A673 (cell line): ENCODE data around the gene UQCRHL. TPM values are rescaled to one million over a fixed set of nuclear protein-coding genes. Genes with fewer than 3 reads are reported as not detected.

Experiments used
- BruUV-seq: library from RNA; stranded (reverse); fragments of 400-500 nt; replicated peaks from 2 replicates; lab custom pipeline; 2021; lab: Mats Ljungman, UMichigan
- CTCF ChIA-PET: fragments of 300-600 bp; sonication (Branson Sonifier 250); formaldehyde crosslinking; loops from one replicate; lab custom pipeline; 2022; ENCODE audit warnings: antibody characterized with exemption; lab: Charles Lee
- POLR2A ChIA-PET: fragments of 300-600 bp; sonication (Branson Sonifier 250); formaldehyde crosslinking; loops from one replicate; lab custom pipeline; 2022; ENCODE audit warnings: antibody characterized with exemption; ENCODE audit not compliant: low non-redundant PET; lab: Charles Lee
- DNase-seq: peaks from one replicate; pipeline ENCODE4 v3.0.0-alpha.2; 2015; ENCODE audit warnings: low spot score
- H3K27ac ChIP-seq: fragments of 200-600 bp; sonication (generic); 2 replicates; pipeline ENCODE4 v1.5.1; 2016; ENCODE audit warnings: mixed run types, low read depth, mild to moderate bottlenecking, mixed read lengths, antibody characterized with exemption, low read length; ENCODE audit not compliant: poor library complexity, severe bottlenecking
- H3K27me3 ChIP-seq: fragments of 200-600 bp; sonication (generic); replicated peaks from 2 replicates; pipeline ENCODE4 v1.6.1; 2017; ENCODE audit warnings: mixed run types, low read depth, mild to moderate bottlenecking, mixed read lengths, antibody characterized with exemption, low read length; ENCODE audit not compliant: insufficient read depth, poor library complexity
- H3K36me3 ChIP-seq: fragments of 200-600 bp; sonication (generic); 2 replicates; pipeline ENCODE4 v1.6.1; 2016; ENCODE audit warnings: mixed run types, mild to moderate bottlenecking, mixed read lengths, antibody characterized with exemption, low read length; ENCODE audit not compliant: insufficient read depth, poor library complexity, severe bottlenecking
- H3K4me1 ChIP-seq: fragments of 200-600 bp; sonication (generic); 2 replicates; pipeline ENCODE4 v1.6.1; 2017; ENCODE audit warnings: mixed run types, mild to moderate bottlenecking, mixed read lengths, antibody characterized with exemption, low read length; ENCODE audit not compliant: insufficient read depth, poor library complexity, severe bottlenecking
- H3K4me3 ChIP-seq: fragments of 200-600 bp; sonication (generic); 2 replicates; pipeline ENCODE4 v1.5.1; 2016; ENCODE audit warnings: low read depth, mixed run types, mild to moderate bottlenecking, mixed read lengths, low read length; ENCODE audit not compliant: poor library complexity, severe bottlenecking
- H3K9me3 ChIP-seq: fragments of 200-600 bp; sonication (generic); 2 replicates; pipeline ENCODE4 v1.6.1; 2016; ENCODE audit warnings: mixed run types, low read depth, mild to moderate bottlenecking, mixed read lengths, antibody characterized with exemption, low read length; ENCODE audit not compliant: poor library complexity, severe bottlenecking
- EZH2 ChIP-seq: fragments of 200-600 bp; sonication (generic); IDR thresholded peaks from 2 replicates; pipeline ENCODE4 v1.6.1; 2017; ENCODE audit warnings: borderline replicate concordance, low read depth, mild to moderate bottlenecking, mixed read lengths, antibody characterized with exemption, low read length; ENCODE audit not compliant: poor library complexity, severe bottlenecking
- intact Hi-C: fragments of 100-400 bp; cut with micrococcal nuclease; formaldehyde crosslinking; loops from one replicate; pipeline ENCODE4 v1.10.0; 2022; ENCODE audit not compliant: unreplicated experiment
- total RNA-seq: library from RNA; stranded (reverse); gene quantifications from 2 replicates; pipeline ENCODE4 v1.2.3, GENCODE V29; 2021
- TF ChIP-seq, protein P1 (sequence below): fragments of 300-800, 200-600 bp; sonication (generic); conservative IDR thresholded peaks from 2 replicates; pipeline ENCODE4 v1.5.1; 2017; ENCODE audit warnings: low read depth, mild to moderate bottlenecking, antibody characterized with exemption, low read length, moderate library complexity, mixed read lengths

Gene UQCRHL
- total RNA-seq, 1 experiment from 2014 or later = 4.1 TPM

DNA sequence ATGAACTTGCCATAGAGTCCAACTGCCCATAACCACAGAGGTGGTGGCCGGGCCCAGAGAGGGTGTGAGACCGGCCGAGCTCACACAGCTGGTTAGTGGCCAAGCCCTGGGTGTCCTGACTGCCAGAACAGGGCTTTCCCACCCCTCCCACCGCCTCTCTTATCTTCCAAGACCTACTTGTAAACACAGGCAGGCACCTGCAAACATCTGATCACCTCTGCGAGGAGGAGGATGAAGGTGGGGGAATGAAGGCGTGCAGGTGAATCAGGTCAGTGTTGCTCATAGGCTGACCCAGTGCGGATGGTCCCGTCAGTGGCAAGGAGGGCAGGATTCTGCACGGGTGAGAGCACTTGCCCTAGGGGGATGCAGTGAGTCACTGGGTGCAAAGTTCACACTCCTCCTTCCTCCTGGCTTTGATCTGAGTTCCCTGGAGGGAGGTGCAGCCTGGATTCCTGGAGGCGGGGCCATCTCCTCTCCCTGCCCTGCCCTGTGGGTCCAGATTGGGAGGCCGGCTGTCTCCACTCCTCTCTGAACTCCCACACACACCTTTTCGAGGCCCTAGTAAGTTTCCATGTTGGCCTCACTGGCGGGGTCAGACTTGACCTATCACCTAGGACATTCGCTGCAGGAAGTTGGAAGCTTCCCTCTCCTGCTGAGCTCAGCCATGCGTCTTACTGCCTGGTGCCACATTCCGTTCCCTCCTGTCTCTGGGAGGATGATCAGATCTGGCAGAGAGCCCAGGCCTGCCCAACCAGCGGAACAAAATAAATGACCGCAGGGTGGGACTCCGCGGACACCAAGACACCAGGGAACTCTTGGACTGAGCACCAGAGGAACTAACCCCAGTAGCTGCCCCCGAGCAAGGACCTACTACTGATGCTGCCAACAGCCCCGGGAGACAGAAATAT lies 7.3 kb downstream of the UQCRHL start:
- TF ChIP-seq, protein P1, sequence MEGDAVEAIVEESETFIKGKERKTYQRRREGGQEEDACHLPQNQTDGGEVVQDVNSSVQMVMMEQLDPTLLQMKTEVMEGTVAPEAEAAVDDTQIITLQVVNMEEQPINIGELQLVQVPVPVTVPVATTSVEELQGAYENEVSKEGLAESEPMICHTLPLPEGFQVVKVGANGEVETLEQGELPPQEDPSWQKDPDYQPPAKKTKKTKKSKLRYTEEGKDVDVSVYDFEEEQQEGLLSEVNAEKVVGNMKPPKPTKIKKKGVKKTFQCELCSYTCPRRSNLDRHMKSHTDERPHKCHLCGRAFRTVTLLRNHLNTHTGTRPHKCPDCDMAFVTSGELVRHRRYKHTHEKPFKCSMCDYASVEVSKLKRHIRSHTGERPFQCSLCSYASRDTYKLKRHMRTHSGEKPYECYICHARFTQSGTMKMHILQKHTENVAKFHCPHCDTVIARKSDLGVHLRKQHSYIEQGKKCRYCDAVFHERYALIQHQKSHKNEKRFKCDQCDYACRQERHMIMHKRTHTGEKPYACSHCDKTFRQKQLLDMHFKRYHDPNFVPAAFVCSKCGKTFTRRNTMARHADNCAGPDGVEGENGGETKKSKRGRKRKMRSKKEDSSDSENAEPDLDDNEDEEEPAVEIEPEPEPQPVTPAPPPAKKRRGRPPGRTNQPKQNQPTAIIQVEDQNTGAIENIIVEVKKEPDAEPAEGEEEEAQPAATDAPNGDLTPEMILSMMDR = no peak
- no peak for TF ChIP-seq EZH2
- no peaks in the 10 kb centered on the region for H3K9me3 ChIP-seq
- H3K4me3 ChIP-seq = no peak overlapping the region
- POLR2A ChIA-PET = no interaction called here
- H3K27me3 ChIP-seq = no peaks in the 10 kb centered on the region
- no peak overlapping the region for H3K27ac ChIP-seq
- BruUV-seq = no TSS peak
- CTCF ChIA-PET = no interaction called here
- H3K4me1 ChIP-seq = peaks cover 7% of the 10 kb centered on the region
- no peak for DNase-seq
- intact Hi-C loops = loop anchor here (5.0 kb wide), 2 partner anchors 147 to 257 kb away; no protein-coding TSS in a partner anchor
- H3K36me3 ChIP-seq = no peaks in the 10 kb centered on the region

DNA sequence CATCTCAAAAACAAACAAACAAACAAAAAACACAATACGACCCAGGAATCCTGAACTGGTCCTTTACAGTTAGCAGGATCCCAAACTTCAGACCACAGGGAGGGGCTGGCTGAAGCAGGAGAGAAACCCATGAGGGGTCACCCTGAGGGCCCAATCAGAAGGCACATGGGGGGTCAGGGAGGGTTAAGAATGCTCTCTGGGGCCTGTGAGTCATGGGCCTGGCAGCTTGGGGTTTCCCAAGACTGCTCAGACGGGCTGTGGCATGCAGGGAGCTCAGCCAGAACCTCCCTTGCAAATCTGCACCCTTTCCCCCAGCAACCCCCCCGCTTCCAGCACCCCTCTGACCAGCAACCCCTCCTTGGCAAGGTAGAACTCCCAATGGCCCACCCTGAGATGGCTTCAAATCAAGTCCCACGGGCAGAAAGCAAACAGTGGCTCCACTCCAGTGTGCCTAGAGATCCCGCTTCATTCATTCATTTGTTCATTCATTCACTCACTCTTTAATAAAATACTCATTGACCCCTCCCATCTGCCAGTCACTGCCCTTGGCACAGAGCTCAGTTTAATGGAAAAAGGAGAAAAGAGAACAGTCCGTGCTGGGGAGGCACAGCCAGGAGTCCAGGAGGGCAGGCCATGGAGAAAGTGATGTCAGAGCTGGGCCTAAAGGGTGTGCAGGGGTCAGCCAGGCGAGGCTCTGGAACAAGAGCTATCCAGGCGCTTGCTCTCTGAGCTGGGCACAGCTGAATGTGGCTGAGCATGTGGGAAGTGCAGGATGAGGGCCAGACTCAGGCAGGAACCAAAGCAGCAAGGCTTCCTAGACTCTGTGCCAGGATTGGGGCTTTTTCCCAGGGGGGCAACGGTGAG lies 8.2 kb downstream of the UQCRHL start:
- Histone ChIP-seq H3K27ac (no peak overlapping the region), H3K27me3 (no peaks in the 10 kb centered on the region), H3K36me3 (no peaks in the 10 kb centered on the region), H3K4me1 (peaks cover 7% of the 10 kb centered on the region), H3K4me3 (no peak overlapping the region), H3K9me3 (no peaks in the 10 kb centered on the region)
- intact Hi-C loops = no loop called here
- BruUV-seq = no TSS peak
- ChIA-PET CTCF (no interaction called here), POLR2A (no interaction called here)
- TF ChIP-seq, protein P1 = no peak
- no peak for TF ChIP-seq EZH2
- DNase-seq = peak; percentile 54

DNA sequence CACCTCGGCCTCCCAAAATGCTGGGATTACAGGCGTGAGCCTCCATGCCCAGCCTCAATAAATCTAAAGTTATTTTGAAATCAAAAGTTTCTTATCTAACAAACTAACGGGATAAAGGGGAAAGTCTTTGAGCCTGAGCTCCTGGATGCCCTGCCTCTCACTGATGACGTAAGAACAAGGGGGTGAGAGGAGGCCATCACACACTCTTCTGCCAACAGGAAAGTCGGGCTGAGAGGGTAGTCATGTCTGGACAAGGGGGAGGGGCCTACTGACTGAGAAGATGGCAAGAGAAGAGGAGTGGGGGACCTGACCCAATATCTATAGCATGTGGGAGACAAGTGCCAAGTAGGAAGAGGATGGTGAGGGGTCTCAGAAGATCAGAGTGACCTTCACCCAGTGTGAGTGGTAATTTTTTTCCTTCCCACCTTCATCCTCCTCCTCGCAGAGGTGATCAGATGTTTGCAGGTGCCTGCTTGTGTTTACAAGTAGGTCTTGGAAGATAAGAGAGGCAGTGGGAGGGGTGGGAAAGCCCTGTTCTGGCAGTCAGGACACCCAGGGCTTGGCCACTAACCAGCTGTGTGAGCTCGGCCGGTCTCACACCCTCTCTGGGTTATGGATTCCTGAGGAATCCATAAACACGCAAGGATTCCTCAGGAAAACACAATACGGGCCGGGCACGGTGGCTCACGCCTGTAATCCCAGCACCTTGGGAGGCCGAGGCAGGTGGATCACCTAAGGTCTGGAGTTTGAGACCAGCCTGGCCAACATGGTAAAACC lies 9.6 kb downstream of the UQCRHL start:
- Histone ChIP-seq H3K9me3 (no peaks in the 10 kb centered on the region), H3K4me3 (no peak overlapping the region), H3K36me3 (no peaks in the 10 kb centered on the region), H3K27me3 (no peaks in the 10 kb centered on the region), H3K4me1 (peaks cover 7% of the 10 kb centered on the region), H3K27ac (no peak overlapping the region)
- TF ChIP-seq, protein P1 = no peak
- TF ChIP-seq EZH2 = no peak
- no TSS peak for BruUV-seq
- intact Hi-C loops = no loop called here
- CTCF ChIA-PET = interaction anchor here (0.6 kb wide), 1 partner anchor 25 kb away, joined by 3 read pairs; no protein-coding TSS in a partner anchor
- POLR2A ChIA-PET = no interaction called here
- no peak for DNase-seq
